NCI-H2029 treated with DMSO at 0.1 percent for 48 hours (cell line): Measurements from ENCODE around the gene SMYD3.

Experiments
- DNase-seq: peaks from one replicate; lab custom pipeline; 2025; lab: John Stamatoyannopoulos, UW

The SMYD3 gene

DNA sequence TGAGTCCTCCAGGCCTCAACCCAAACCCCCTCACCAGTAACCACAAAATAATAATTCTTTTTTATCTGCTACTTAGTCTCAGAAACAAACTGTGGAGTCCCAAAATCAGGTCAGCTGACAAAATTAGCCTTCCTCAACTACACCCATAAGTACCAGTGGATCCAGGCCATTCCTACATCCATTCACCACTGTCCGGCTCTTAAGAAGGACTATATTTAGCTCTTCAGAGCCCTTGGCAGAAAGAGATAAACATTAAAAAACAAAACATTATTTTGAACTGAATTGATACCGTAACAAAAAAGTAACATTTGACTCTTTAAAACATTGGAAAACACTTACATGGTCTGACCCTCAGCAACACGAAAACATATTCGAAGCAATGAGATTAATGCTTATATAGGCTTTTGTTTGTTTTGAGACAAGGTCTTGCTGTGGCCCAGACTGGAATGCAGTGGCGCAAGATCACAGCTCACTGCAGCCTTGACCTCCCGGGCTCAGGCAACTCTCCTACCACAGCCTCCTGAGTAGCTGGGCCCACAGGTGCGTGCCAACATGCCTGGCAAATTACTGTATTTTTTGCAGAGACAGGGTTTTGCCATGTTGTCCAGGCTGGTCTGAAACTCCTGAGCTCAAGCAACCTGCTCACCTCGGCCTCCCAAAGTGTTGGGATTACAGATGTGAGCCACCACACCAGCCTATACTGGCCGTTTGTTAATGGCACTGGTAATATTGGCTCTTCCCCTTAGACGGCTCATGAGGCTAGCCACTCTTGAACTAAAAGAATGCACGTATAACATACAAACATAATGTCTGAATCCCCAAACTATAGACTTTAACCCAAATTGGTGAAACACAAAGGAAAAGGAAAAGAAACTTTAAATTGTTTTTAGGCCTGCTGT is 330.7 kb downstream of the SMYD3 start:
- DNase-seq: no peak

DNA sequence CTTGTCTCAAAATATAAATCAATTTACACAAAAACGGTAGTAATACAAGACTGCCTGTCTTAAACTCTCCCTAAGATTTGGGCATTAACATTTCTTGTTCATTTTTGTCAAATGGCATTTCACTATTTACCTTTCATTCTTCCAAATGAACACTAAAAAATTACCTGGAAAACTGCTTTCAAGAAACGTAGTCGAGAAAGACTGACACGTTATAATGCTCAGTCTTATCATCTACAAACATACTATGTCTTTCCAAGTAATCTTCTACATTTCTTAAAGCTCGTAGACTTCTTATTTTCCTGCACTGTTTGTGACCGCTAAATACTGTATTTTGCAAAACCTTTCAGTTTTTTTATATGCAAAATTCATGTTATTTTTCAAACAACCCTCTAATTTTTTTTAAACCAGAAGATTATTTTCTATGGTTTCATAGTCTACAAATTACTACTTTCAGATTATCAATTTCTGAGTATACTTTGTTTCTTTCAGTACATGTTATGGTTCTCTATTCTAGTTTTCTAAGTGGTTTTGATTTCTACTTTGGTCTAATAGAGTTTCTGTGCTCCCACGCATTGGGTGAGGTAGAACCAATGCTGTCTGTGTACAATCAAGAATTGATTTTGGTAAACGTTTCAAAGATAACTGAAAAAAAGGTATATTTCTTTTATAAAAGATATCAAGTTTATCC is 336.4 kb downstream of the SMYD3 start:
- no peak for DNase-seq

- DNase-seq: no peak
These were observed 337.6 kb downstream of the SMYD3 start for GRCh38 chr1:246169486-246169885.

GRCh38 chr1:246169019-246169418 is 338.1 kb downstream of the SMYD3 start:
- DNase-seq: no peak

GRCh38 chr1:246166841-246167240 is 340.2 kb downstream of the SMYD3 start:
- DNase-seq: peak; percentile 45

DNA sequence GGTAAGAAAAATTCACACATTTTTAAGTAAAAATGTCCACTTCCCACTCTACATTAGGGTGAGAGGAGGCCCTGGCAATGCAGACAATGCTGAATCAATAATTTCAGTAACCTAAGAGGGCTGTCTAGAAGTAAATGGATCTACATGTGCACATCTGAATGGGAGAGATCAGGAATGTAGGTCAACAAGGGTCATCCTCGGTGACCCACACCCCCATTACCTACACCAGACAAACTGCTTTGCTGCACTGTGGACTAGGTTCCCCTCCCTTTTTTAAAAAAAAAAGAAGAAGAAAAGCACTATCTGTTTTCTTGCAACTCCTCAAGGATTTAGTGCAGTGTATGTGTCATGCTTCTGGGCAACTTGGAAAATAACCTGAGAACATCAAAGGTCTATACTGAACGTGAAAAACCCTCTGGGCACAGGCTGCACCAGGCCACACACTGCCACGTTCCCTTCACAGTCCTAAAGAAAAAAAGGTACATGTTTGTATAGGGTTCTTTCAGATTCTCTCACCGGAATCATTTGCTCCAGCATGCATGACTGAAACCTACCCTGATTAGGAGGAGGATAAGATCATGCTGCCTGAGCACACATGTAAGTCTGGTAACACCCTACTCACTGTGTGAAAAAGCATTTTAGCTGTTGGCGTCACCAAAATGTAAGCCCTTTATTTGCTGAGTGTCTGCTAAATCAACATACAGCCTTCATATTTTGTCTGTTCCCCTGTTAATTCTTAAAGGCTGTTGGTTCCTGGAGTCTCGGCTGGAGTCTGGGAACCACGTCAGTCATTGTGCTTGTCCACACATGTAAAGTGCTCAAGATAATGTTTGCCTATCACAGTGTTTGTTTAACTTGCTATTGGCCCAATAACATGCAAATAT is 341.0 kb downstream of the SMYD3 start:
- DNase-seq: peak; percentile 77

- DNase-seq: no peak
These were observed 342.3 kb downstream of the SMYD3 start for GRCh38 chr1:246164764-246165163.

GRCh38 chr1:246162560-246162959 is 344.5 kb downstream of the SMYD3 start:
- DNase-seq: no peak

- peak; percentile 34 for DNase-seq
These were observed 345.5 kb downstream of the SMYD3 start for GRCh38 chr1:246161626-246162025.

- peak; percentile 74 for DNase-seq
These were observed 346.2 kb downstream of the SMYD3 start for GRCh38 chr1:246160905-246161304.

GRCh38 chr1:246160374-246160773 is 346.7 kb downstream of the SMYD3 start:
- DNase-seq: no peak

DNA sequence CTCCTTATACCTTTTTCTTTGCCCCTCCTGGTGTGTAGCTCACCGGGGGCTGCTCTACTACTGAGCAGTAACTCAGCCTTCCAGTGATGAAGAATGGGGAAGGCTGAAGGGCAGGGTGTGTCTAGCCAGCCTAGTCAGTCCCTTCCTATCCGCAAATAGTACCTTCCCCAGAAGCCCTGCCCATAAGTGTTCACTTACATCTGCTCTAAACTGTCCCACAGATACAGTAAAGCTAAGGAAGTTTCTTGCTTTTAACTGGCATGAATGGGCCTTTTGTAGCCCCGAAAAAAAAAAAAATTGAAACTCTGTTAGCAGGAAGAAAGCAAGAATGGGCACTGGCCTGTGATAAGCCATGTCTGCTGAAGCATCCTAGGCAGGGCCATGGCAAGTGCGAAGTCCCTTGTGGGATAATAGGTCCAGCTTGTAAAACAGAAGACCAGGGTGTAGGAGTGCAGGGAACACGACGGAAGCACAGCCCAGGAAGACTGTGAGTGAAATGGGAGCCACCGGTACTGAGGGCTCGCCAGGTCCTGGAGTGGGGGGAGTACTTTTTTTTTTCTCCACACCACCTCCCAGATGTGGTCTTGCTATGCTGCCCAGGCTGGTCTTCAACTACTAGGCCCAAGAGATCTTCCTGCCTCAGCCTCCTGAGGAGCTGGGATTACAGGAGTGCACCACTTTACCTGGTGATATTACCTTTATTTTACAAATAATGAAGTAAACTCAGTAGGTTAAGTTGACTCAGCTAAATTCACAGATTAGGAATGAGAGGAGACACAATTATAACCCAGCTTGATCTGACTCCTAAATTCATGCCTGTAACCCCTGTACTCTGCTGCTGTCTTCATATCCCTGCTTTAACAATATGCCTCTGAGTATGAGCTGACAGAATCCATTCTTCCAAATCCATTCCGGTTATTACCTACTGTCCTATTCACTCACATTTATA is 347.5 kb downstream of the SMYD3 start:
- DNase-seq: no peak

DNA sequence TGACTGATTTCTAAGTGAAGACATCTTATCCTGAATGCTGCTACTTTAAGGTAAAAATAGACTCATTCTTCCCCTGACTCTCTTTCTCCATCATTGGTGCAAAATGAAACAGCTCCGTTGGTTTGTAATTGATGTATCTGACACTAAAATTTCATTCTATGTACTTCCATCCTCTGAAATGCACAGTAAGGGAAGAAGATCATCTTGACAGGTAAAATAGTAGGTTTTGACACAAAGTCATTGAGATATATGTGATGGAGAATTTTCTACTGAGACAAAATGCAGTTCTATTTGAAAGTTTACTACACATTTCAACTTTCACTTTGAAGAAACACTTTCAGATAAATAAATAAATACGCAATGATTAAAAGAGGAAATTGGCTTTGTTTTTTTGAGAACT is 348.9 kb downstream of the SMYD3 start:
- no peak for DNase-seq

- no peak for DNase-seq
These were observed 349.6 kb downstream of the SMYD3 start for GRCh38 chr1:246157516-246157915.

- DNase-seq: no peak
These were observed 350.2 kb downstream of the SMYD3 start for GRCh38 chr1:246156847-246157246.

- DNase-seq: no peak
These were observed 351.2 kb downstream of the SMYD3 start for GRCh38 chr1:246155923-246156322.

- no peak for DNase-seq
These were observed 353.3 kb downstream of the SMYD3 start for GRCh38 chr1:246153796-246154212.

DNA sequence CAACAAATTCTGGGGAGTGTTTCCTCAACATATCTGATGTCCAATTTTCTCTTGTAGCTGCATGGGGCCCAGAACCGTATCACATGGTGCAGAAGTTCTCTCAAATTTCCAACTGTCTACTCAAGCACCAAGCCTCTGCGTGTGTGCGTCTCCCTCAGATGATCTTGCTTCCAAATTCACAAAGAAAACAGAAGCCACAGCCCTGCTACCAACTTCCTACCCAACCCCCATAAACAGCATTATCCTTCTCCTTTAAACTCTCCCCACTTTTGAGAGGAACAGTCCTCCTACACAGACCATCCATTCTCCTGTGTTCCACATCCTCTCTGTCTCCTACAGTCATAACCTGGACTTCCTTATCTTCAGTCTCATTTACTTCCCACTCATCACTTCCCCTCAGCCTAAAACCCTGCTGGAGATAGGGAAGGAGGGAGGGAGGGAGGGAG is 354.1 kb downstream of the SMYD3 start:
- DNase-seq: no peak

DNA sequence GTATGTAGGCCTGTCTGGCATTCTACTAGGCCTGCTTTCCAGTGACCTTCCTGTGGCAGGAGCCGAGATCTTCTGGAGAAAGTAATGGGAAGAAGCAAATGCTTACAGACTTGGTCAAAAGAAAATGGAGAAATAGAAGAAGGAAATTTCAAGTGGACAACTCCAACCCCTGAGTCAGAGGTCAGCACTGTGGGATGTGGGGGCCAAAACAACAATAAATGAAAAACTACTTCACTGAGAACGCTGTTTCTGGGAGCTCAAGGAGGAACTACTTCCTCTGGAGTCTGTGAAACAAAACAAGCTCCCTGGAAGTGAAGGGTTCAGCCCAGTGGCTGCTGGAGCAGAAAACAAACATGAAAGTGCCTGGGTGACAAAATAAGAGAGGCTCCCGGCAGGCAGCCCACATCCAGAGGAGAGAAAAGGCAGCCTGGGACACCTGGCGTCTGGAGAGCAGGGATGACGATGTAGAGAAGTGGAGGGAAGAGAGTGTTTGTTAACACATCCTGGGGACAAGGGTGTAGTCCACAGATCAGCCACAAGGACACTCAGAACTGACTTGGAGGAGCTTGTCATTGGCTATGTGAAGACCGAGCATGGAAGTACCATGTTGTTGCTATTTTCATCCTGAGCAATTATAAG is 355.2 kb downstream of the SMYD3 start:
- DNase-seq: peak; percentile 93

DNA sequence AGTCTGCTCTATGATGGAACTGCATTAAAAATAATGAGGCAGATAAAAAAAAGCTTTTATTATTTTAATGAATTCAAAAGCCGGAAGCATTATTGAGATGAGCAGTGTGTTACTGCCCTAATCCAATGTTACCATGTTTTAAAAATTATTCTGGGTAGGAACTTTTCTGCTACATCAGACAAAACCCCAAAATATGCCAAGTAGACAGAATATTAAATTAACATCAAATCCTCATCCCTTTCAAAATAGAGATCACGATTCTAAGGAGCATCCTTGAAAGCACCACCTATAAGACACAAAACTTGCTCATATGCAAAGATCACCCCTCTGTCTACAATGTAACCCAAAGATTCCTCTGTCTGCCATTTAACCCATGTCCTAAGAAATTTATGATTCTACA is 357.5 kb downstream of the SMYD3 start:
- no peak for DNase-seq
